NCI-H2171 treated with DMSO at 0.1 percent for 48 hours (cell line): ENCODE results near the gene CDRT15.
"Not testable (repeated sequence)": the region's sequence is repeated elsewhere in the genome, so short reads cannot be mapped to it uniquely, and the experiment has no call there.

Source experiments
- DNase-seq: peaks from one replicate; lab custom pipeline; 2025; lab: John Stamatoyannopoulos, UW

The CDRT15 gene

DNA sequence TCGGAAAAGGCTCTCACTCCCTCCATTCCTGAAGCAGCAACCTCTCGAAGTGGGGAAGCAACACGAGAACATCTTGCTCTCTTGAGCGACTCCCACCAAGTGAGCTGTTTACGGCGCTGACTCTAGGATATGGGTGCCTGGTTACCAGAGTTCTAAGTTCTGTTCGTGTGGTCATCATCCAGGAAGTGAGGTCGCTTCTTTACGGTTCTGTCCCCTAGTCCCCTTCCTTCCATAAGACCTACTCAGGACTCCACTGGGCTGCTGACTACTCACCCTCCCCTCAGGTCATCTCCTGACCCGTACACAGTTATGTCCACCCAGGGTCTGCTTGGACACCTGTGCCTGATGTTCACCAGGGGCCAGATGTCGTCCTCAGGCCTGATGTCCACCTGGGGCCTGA, at the start of gene CDRT15:
Gene CDRT15 (minus strand): TSS at position 101 of the 400 bp plus-strand sequence. CDS start 29 bp downstream, at position 72.
- not testable (repeated sequence) for DNase-seq

DNA sequence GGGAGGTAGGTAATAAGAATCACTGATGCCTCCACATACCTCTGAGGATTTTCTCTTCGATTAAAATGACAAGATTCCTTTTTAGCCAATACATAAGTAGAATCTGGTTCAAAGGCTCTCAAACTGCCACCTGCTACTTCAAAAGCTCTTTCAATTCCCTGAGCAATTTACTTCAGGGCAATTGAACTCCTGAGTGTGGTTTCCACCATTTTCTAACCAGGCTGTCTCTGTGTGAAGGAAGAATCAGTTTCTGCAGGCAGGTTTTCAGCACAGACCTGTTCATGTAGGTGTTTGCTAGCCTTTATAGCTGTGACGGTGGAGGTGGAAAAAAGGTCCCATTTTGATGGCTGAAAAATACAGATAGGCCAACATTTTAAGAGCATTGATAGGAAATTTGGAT, 46.1 kb upstream of the CDRT15 start:
- DNase-seq: peak; percentile 5

DNA sequence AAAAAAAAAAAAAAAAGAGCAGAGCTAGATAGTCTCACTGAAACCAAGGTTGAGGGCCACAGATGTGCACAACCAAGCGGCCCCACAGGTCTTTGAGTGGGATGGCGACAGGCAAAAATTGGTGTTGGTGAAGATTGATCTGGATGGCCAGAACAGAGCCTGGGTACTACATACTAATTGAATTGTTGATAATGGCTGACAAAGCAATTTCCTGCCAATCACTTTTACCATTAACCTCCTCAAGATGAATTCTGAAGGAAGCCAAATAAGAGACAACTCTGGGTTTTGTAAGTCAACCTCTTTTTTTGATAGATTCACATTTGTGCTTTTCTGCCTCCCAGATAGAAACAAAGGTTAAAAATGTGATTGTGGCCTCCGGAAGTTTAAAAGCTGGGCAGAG, 44.9 kb upstream of the CDRT15 start:
- DNase-seq: no peak

DNA sequence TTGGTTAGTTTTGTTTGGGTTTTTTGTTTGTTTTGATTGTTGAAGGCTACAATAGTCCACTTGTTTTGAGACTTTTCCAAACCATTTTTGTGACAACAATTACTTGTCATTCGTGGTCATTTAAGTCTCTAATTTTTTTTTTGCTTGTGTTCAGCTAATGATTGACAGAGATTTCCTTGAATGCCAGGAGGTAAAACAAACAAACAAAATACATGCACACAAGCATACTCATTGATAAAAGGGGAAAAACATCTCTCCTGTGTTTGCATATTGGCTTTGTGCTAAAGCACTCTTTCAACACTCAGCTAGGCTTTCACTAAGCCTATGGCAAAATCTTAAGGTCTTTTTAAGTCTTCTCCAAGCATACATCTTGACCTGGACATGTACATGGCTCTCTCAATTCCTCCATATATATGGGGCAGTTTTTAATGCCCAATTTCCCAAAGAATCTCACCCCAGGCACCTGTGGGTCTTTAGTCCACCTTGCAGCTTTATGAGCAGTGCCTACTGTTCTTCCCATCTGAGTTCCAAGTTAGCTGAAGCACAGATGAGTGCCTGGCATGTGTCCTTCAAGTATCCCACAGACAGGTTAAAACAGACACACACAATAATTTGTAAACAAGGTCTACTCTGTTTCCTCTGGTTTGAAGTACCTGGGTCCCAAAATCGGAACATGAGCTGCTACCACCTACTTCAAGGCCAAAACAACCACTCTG, 40.0 kb upstream of the CDRT15 start:
- no peak for DNase-seq

DNA sequence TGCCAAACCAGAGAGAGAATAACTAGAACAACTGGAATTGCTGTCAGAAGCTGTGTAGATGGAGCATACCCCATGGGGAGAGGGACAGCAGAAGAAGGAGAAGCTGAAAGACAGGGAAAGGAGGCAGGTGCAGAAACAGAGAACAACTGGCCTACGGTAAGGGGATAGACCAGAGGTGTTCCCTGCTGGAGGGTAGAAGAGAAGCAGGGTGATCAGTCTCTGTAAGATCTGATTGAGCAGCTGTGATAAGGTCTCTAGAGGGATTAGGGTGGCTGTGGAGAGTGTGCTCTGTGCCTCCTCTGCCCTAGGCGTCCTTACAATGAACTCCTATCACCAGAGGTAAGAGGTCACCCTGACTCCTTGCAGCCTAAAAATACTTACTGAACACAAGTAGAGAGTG, 33.8 kb upstream of the CDRT15 start:
- no peak for DNase-seq

DNA sequence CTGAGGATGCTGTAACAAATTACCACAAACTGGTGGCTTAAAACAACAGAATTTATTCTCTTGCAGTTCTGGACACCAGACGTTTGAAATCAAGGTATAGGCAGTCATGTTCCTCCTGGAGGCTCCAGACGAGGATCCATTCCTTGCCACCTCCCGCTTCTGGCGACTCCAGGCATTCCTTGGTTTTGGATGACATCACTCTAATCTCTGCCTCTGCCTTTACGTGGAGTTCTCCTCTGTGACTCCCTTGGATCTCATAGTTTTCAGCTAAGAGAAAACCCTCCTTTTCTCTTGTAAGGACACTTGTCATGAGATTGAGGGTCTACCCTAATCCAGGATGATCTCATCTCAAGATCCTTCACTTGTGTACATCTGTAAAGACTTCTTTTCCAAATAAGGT, 32.8 kb upstream of the CDRT15 start:
- DNase-seq: no peak

DNA sequence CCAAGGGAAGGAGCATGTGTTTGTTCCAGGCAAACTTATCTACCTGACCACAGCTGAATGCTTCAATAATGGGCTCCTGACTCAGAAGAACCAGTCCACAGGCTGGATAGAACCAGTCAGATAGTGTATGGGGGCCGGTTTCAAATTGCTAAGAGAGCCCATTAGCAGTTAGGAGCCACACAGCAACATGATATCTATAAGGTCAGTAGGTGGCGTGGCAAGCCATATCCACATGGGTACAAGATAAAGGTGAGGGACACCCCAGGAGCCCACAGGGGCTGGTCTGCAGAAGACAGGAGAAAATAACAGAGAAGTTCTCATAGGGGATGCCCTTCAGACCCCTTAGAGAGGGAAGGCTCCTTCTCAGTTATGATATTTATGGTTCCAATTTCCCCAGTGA, 31.6 kb upstream of the CDRT15 start:
- DNase-seq: no peak

DNA sequence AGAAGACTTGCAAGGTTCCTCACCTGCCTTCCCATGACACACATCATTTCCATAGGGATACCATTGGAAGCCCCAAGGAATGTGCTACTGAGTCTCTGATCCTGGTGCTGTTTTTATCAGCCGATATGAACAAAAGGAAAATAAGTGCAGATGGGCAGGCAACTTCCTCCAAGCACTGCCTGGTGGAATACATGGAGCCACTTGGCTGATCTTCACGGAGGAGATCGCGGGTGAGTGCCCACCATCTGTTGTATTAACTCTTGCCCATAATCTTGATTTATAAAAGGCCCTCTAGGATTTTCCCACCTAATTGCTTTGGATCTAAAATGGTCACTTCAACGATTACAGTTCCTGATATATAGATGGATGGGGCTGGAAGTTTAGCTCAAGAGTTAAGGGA, 24.7 kb upstream of the CDRT15 start:
- no peak for DNase-seq

DNA sequence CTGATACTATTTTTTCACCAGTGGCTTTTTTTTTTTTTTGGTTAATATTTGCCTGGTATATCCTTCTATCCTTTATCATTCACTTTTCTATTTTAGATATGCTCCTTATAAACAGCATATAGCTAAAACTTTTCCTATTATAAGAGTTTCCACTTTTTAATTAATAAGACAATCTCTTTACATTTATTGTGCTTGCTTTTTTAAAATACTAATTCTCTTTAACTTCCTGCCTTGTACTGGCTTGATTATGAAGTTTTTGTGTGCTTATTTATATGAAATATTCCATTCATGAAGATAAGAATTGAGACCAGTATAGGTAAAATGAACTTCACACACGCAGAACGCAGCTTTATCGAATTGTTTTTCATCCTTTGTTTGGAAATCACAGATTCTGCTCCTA, 9.0 kb upstream of the CDRT15 start:
- DNase-seq: no peak

DNA sequence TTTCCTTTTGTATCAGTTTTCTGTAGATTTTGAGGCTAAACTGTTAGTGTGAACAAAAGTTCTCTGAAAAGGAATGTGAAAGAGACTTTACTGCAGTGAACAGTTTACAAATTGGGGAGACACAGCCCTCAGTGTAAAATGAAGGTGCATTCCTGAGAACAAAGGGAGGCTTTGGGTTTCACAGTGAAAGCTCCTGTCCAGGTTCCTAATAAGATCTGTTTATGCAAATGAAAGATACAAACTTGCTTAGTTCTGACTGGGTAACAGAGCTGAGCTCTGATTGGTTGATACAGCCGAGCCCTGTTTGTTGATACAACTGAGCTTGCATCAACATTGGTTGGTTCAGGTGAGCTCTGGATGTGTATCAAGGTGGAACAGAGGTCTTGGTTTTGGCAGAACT, 8.3 kb upstream of the CDRT15 start:
- no peak for DNase-seq

DNA sequence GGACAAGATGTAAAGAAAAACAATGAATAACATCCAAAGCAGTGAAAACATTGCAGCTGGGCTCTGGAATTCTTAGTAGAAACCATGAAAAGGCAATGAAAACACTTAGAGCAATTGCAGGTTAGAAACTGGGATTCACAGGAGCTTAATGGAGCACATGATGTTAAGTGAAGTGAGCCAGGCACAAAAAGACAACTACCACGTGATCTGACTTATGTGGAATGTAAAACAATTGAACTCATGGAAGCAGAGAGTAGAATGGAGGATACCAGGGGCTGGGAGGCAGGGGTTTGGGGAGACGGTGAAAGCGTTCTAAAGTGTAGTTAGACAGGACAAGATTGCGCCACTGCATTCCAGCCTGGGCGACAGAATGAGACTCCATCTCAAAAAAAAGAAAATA, 2.6 kb upstream of the CDRT15 start:
- not testable (repeated sequence) for DNase-seq

DNA sequence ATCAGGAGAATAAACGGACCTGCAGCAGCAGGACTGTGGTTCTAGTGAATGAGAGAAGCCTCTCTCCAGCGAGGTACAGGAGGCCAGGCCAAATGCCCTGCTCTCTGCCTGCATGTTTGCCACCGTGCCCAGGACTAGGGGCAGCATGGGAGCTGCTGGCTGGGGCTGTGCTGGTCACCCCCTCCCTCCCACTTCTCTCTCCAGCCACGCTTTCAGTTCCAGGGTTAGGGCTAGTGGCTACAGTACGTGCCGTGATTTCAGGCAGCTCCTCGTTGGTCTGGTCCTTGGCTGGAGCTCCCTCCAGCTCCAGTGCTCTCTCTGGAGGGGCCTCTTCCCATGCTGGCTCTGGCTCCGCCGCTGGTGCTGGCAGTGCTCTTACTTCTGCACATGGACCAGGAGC, 630 bp downstream of the CDRT15 start:
- not testable (repeated sequence) for DNase-seq

DNA sequence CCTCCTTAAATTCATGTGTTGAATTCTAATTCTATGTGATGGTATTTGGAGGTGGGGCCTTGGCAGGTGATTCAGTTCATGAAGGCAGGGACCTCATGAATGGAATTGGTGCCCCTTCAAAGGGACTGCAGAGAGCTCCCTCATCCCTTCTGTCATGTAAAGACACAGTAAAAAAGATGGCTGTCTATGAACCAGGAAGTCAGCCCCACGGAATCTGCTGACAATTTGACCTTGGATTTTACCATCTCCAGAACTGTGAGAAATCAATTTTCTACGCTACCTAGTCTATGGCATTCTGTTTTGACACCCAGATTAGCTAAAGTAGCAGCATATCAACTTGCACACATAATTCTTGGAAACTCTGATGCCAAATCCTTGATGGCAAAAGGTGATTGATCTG, 1.6 kb downstream of the CDRT15 start:
- not testable (repeated sequence) for DNase-seq

DNA sequence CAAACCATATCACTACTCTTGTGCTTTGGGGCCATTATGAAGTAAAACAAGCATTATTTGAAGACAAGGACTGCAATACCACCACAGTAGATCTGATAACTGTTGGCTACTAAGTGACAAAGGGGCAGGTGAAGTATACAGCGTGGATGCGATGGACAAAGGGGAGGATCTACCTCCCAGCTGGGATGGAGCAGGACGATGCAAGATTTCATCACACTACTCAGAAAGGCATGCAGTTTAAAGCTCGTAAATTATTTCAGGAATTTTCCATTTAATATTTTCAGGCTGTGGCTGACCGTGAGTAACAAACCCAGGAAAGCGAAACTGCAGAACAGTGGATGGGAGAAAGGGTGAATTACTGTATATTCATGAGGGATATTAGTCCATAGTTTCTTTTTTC, 5.5 kb downstream of the CDRT15 start:
- not testable (repeated sequence) for DNase-seq

DNA sequence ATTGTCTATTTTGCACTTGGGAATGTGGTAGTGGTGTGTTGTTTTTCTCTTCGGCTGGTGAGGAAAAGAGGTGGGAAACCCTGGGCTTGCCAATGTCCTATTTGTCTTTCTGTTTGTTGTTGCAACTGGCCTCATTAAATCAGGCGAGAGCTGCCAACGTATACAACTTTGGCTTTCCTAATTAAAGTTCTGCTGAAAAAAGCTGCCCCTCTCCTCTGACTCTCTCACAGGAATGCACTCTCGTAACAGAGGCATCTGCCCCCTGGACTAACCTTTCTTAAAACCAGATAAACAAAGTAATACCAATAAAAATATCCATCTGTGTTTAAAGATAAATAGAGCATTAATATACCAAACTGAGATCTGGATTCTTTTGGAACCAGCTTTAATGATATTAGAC, 7.8 kb downstream of the CDRT15 start:
- no peak for DNase-seq

DNA sequence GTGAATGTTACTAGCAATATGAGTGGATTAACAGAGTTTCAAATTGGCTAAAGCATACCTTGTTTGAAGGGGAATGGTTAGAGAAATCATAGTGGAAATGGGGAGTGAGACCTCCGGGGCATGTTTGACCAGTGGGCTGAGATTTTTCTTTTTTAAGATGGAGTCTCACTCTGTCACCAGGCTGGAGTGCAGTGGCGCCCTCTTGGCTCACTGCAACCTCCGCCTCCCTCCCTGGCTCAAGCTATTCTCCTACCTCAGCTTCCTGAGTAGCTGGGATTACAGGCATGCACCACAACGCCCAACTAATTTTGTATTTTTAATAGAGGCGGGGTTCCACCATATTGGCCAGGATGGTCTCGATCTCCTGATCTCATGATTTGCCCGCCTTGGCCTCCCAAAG, 9.6 kb downstream of the CDRT15 start:
- no peak for DNase-seq

DNA sequence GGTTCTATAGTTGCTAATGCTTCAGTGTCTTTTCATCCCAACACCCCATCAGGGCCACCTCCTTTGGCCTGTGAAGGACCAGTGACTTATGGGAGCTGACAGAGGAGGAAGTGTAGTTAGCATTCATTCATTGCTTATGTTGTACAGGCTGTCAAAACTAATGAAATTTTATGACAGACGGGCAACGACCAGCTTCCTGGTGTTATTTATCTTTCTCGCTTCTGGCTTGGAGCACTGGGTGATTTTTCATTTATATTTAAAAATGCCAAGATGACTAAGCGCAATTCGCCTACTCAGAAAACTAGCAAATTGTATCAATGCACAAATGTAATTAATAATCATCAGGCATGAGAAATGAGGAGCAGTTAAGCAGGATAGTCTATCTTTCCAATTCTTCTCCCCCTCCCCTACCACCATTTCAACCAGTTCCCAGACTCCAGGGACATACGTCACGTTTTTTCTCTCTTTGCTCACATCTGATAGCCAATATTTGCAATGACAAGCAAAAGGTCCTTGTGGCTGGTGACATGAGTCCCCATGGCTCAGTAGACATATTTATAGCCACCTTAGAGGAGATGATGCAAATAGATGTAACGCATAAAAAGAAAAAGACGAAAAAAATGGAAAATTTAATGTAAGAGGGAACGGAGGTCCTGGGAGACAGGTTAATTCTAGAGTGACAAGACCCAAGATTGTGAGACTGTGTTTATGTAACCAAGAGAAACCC, 11.2 kb downstream of the CDRT15 start:
- no peak for DNase-seq

DNA sequence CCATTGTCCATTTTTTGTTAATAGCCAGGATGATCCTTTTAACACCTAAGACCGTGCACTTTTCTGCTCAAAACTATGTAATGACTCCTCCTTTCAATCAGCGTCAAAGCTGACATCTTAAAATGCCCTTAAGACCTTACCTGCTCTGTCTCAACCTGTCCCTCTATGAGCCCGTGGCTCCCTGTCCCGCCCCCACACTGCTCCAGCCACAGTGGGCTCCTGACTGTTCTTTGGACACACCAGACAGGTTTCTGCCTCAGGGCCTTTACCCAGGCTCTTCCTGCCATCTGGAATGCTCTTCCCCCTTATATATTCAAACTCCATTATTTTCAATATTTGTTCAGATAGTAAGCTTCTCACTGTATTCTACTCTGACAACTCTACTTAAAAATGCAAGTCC, 14.1 kb downstream of the CDRT15 start:
- no peak for DNase-seq

DNA sequence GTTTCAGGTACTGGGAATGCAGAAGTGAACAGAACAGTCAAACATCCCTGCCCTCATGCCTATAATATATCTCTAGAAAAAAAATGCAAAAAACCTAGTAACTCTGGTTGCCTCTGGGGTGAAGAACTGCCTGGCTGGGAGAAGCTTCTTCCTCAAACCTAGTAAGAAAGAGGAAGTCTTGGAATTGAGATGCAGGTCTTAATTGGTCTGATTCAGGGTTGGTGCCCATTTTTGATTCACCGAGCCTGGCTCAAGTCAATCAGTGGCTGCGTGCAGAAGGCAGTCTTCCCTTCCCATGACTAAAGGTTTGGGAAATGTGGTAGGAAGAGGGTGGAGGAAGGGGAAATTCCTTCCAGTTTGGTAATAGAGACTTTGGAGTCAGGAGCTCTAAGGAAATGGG, 22.4 kb downstream of the CDRT15 start:
- no peak for DNase-seq

DNA sequence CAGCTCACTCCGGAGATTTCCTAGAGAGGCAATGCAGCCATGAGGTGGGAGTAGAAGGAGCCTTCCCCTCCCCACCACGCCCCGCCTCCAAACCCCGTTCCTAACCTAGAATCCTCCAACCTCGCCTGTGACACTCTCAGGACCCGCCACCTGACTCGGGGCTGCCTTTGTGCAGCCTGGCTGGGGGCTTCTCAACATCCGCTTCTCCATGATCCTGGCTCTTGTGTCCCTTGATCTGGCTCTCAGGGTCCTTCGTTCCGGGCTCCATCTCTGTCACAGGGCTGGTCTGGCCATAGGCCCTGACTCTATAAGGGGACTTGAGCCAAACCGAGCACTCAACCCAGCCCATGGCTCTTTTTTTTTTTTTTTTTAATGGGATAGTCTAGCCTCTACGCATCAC, 24.3 kb downstream of the CDRT15 start:
- no peak for DNase-seq

DNA sequence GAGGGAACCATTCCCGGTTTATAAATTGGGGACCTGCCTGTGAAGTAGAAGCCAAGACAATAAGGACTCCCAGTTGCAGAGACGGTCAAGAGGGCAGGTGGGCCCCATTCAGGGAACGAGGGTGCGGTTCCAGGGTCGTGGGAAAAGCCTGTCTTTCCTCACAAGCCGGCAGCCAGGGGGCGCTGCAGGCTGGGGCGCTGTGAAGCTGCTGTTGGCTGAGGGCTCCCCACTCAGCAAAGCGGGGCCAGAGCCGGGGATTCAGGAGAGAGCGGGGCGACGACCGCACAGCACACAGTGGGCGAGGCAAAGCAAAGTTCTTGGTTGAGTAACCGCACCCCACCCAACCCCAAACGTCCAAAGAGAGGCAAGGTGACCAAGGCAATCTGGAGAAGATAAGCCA, 24.9 kb downstream of the CDRT15 start:
- DNase-seq: no peak

DNA sequence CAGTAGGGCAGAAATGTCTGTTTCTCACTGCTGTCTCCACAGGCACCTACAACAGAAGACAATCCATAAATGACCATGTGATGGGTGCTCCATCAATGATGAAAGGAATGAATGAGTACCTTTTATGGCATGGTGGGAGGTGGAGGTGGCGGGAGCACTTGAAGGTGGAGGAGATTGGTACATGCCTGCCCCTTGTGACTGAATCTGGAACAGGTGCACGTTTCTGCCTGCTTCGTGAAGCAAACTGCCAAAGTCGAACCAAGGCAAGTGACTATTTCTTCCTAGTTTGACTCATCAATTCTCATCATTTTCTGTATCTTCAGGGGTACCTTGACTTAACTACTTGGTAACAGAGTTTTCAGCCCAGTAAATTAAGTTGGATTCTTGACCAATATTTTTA, 25.4 kb downstream of the CDRT15 start:
- no peak for DNase-seq

DNA sequence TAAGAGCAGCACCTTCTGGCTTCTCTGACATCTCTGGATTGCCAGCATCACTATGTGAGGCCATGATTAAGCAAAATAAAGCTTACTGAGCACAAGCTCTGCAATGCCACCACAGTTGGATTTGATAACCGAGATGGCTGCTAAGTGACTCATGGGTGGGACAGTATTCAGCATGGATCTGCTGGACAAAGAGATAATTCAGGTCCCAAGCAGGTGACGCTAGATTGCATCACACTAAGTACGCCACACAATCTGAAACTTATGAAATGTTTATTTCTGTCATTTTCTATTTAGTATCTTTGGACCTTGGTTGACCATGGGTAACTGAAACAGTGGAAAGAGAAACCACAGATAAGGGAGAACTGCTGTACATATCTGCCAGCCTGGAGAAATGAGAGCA, 27.4 kb downstream of the CDRT15 start:
- DNase-seq: no peak

DNA sequence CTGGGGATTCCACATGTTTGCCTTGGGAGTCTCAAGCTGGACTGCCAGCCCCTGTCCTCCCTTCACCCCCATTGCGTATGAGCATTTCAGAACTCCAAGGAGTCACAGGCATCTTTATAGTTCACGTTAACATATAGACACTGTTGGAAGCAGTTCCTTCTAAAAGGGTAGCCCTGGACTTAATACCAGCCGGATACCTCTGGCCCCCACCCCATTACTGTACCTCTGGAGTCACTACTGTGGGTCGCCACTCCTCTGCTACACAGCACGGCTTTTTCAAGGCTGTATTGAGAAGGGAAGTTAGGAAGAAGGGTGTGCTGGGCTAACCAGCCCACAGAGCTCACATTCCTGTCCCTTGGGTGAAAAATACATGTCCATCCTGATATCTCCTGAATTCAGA, 28.9 kb downstream of the CDRT15 start:
- DNase-seq: no peak
